Stomach (tissue), 9 donors: ENCODE data around the gene KRTAP4-3. TPM values are rescaled to one million over a fixed set of nuclear protein-coding genes. Genes with fewer than 3 reads are reported as not detected.

Experiments used
- DNase-seq, 2 donors: peaks; one replicate each; pipeline versions ENCODE4 v3.0.0 to v3.0.0-alpha.2; 2013 to 2019
- H3K27ac ChIP-seq, 5 donors: fragments of 200-600 bp in 4 of 5; sonication (generic) in 4 of 5; one replicate each; pipeline ENCODE4 v1.5.1; 2013 to 2019; ENCODE audit warnings: mild to moderate bottlenecking in 1 of 5, moderate library complexity in 1 of 5
- H3K27me3 ChIP-seq, 3 donors: fragments of 200-600 bp; sonication (generic); one replicate each; pipeline ENCODE4 v1.5.1; 2017 to 2019; ENCODE audit warnings: mixed run types in 1 of 3
- H3K36me3 ChIP-seq, 4 donors: fragments of 200-600 bp; sonication (generic); 1 replicate in 3 of 4; 2 replicates in 1 of 4; pipeline ENCODE4 v1.5.1; 2016 to 2019
- H3K4me1 ChIP-seq, 4 donors: fragments of 200-600 bp; sonication (generic); one replicate each; pipeline ENCODE4 v1.5.1; 2016 to 2019
- H3K4me3 ChIP-seq, 4 donors: fragments of 200-600 bp; sonication (generic) in 3 of 4; one replicate each; pipeline ENCODE4 v1.5.1; 2016 to 2019; ENCODE audit warnings: mild to moderate bottlenecking in 1 of 4
- H3K9me3 ChIP-seq, 4 donors: fragments of 200-600 bp; sonication (generic); one replicate each; pipeline ENCODE4 v1.5.1; 2016 to 2019
- CTCF ChIP-seq, 7 experiments: fragments of 450-650 bp in 4 of 7; fragments of 200-600 bp in 3 of 7; sonication (generic) in 3 of 7; IDR thresholded peaks; one replicate each; pipeline ENCODE4 v1.5.1; 2016 to 2019; ENCODE audit warnings: antibody characterized with exemption in 7 of 7, control low read depth in 2 of 7, mild to moderate bottlenecking in 1 of 7
- EP300 ChIP-seq: sonication (generic); formaldehyde crosslinking; IDR thresholded peaks from one replicate; pipeline ENCODE4 v1.6.1; 2017; ENCODE audit warnings: antibody characterized with exemption
- POLR2A ChIP-seq, 4 donors: fragments of 450-650 bp; IDR thresholded peaks; one replicate each; pipeline ENCODE4 v1.6.1; 2016; ENCODE audit warnings: antibody characterized with exemption in 4 of 4, control low read depth in 2 of 4, mild to moderate bottlenecking in 1 of 4, moderate library complexity in 1 of 4
- POLR2AphosphoS5 ChIP-seq, 3 donors: sonication (generic); formaldehyde crosslinking; IDR thresholded peaks; one replicate each; pipeline ENCODE4 v1.6.1; 2016; ENCODE audit warnings: antibody characterized with exemption in 3 of 3
- WGBS, 5 donors: extraction: QIAGEN DNeasy Blood & Tissue Kit in 3 of 5; methylation state at CpG; one replicate each; pipeline versions ENCODE4 v1.1.5 to v1.1.7; 2013 to 2018; 5-methylcytosine and 5-hydroxymethylcytosine counted together
- intact Hi-C: fragments of 100-400 bp; cut with DNase I; formaldehyde crosslinking; loops from one replicate; pipeline ENCODE4 v1.15.1; 2023; ENCODE audit warnings: low total_unique reads
- polyA plus RNA-seq, 3 donors: library from polyadenylated mRNA; stranded (reverse); fragments of 200-250 nt; gene quantifications; one replicate each; pipeline ENCODE4 v1.2.3, GENCODE V29; 2013
- total RNA-seq, 5 donors: library from RNA; depleted of rRNA; stranded (reverse); fragments of >200 nt; gene quantifications; one replicate each; pipeline versions ENCODE4 v1.1.0 to v1.2.3, GENCODE V29; 2014 to 2016
- donor health status: healthy with polysubstance abuse.
- donor health status: Bipolar disorder and iron deficiency.
- donor health status: healthy.

The KRTAP4-3 gene
- total and polyA plus RNA-seq, 8 donors, result not detected

GRCh38 chr17:41185001-41185400 is 17.0 kb upstream of the KRTAP4-3 start:
- intact Hi-C loops, result no loop called here
- Histone ChIP-seq H3K4me3 (no peak overlapping the region), H3K9me3 (no peaks in the 10 kb centered on the region), H3K36me3 (no peaks in the 10 kb centered on the region), H3K27me3 (peaks cover 0 to 20% (median 12%) of the 10 kb centered on the region in 3 donors), H3K4me1 (no peaks in the 10 kb centered on the region), H3K27ac (no peak overlapping the region)
- TF ChIP-seq POLR2AphosphoS5 (IDR thresholded peaks at IDR 0.05), result no peak
- no peak for TF ChIP-seq EP300
- TF ChIP-seq POLR2A (IDR thresholded peaks at IDR 0.05), result no peak
- no peak for TF ChIP-seq CTCF (IDR thresholded peaks at IDR 0.05)
- WGBS, 5 donors, result 39 to 58% (median 50%) methylated on average over 1 of the region's 1 CpG
- DNase-seq, result no peak

GRCh38 chr17:41184480-41184961 is 16.5 kb upstream of the KRTAP4-3 start, which contains the start of gene KRTAP4-1:
KRTAP4-1 (minus strand) TSS chr17:41184911; CDS start chr17:41184854, 57 bp downstream.
- no peaks in the 10 kb centered on the region for H3K4me1 ChIP-seq
- H3K4me3 ChIP-seq, result no peak within 1 kb of the TSS
- no peaks in the 10 kb centered on the region for H3K9me3 ChIP-seq
- intact Hi-C loops, result no loop called here
- H3K27ac ChIP-seq, result no peak within 1 kb of the TSS
- no peak for DNase-seq
- WGBS, 5 donors, result 47 to 64% (median 62%) methylated on average over 6 to 9 of the region's 9 CpGs
- no peaks in the 10 kb centered on the region for H3K36me3 ChIP-seq
- TF ChIP-seq CTCF (IDR thresholded peaks at IDR 0.05), result no peak
- TF ChIP-seq EP300, result no peak
- TF ChIP-seq POLR2AphosphoS5 (IDR thresholded peaks at IDR 0.05), result no peak
- no peak for TF ChIP-seq POLR2A (IDR thresholded peaks at IDR 0.05)
- H3K27me3 ChIP-seq, result peaks cover 0 to 16% (median 9%) of the 10 kb centered on the region in 3 donors

- DNase-seq, result no peak
- H3K4me3 ChIP-seq, result no peak overlapping the region
- H3K4me1 ChIP-seq, result no peaks in the 10 kb centered on the region
- no peaks in the 10 kb centered on the region for H3K9me3 ChIP-seq
- peaks cover 0 to 12% (median 0%) of the 10 kb centered on the region in 3 donors for H3K27me3 ChIP-seq
- TF ChIP-seq POLR2AphosphoS5 (IDR thresholded peaks at IDR 0.05), result no peak
- TF ChIP-seq EP300, result no peak
- 83 to 94% (median 89%) methylated on average over 1 of the region's 1 CpG for WGBS, 5 donors
- intact Hi-C loops, result no loop called here
- no peaks in the 10 kb centered on the region for H3K36me3 ChIP-seq
- no peak overlapping the region for H3K27ac ChIP-seq
Measured at GRCh38 chr17:41178843-41179616, 11.0 kb upstream of the KRTAP4-3 start.

GRCh38 chr17:41178341-41178740 is 10.3 kb upstream of the KRTAP4-3 start:
- Histone ChIP-seq H3K4me3 (no peak overlapping the region), H3K4me1 (no peaks in the 10 kb centered on the region), H3K36me3 (no peaks in the 10 kb centered on the region), H3K27ac (no peak overlapping the region), H3K27me3 (peaks cover 0 to 12% (median 0%) of the 10 kb centered on the region in 3 donors), H3K9me3 (no peaks in the 10 kb centered on the region)
- 89 to 98% (median 96%) methylated on average over 3 of the region's 3 CpGs for WGBS, 5 donors
- intact Hi-C loops, result no loop called here
- DNase-seq, result no peak
- TF ChIP-seq CTCF (IDR thresholded peaks at IDR 0.05) (no peak), EP300 (no peak), POLR2AphosphoS5 (IDR thresholded peaks at IDR 0.05) (no peak), POLR2A (IDR thresholded peaks at IDR 0.05) (no peak)
